Measurements from ENCODE around the gene KIF1B. TPM values are rescaled to one million over a fixed set of nuclear protein-coding genes. Genes with fewer than 3 reads are reported as not detected.

The KIF1B gene
- total and polyA plus RNA-seq, 10 of the 15 experiments (the other 5 are each of a cell fraction or from before 2014, with no cell fraction given): 2.1 to 16.5 (median 8.7) TPM

DNA sequence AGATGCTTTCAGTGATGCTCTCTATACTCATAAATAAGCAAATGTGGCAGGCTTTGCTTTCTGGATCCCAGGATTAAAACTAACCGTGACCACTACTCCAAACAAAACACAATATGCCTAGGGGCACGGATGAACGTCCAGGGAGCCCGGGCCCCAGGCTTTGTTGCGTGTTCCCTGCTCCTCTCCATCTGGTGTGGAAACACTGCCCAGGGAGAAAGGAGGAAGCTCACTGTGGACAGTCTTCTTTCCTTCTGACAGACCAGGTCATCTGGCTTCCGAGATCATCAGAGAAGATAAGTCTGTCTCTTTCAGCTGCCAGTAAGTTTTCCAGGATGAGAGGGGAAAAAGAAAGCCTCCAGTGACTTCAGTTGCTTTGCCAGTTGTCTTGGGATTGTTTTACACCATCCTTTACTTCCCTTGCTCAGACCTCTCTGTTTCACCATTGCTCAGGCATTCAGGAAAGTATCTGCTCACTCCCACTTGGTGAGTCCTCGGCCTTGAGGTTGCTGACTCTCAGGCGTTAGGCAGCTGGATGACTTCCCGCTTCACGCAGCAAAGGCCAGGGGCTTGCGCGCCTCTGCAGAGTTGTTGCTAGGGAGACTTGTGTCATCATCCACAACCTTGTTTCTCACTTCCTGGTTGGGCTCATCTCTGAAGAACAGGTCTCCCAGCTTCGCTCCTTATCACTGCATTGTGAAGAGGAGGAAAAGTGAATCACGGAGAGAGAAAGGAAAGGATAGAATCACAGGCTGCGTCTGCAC, 167.9 kb downstream of the KIF1B start:
- Histone ChIP-seq H2AFZ (ENCODE audit: control insufficient read depth, low read depth, low read length) (no peak overlapping the region), H3K4me2 (ENCODE audit: control insufficient read depth, insufficient read depth) (no peak overlapping the region), H3K36me3 (ENCODE audit: control insufficient read depth in 2 of 2, insufficient read depth in 2 of 2, low read length in 1 of 2) (peaks cover 2% of the 10 kb centered on the region in 2 experiments; a peak in 1 of 4 replicates), H3K27ac (ENCODE audit: control insufficient read depth, insufficient read depth) (no peak overlapping the region), H3K4me3 (no peak overlapping the region), H4K20me1 (ENCODE audit: control insufficient read depth, insufficient read depth) (no peaks in the 10 kb centered on the region), H3K9me3 (replicated peaks; ENCODE audit: control insufficient read depth, insufficient read depth, low read length) (no peaks in the 10 kb centered on the region), H3K4me1 (ENCODE audit: control insufficient read depth, insufficient read depth, low read length) (peaks cover 6% of the 10 kb centered on the region), H3K79me2 (ENCODE audit: control insufficient read depth, insufficient read depth, low read length) (no peaks in the 10 kb centered on the region), H3K9ac (ENCODE audit: control insufficient read depth, insufficient read depth, low read length) (no peak overlapping the region), H3K27me3 (replicated peaks in 1 of 2; ENCODE audit: control insufficient read depth in 2 of 2, insufficient read depth in 2 of 2, low read length in 1 of 2) (no peaks in the 10 kb centered on the region)
- ATAC-seq (no peak; the same call in 2 of the 3 replicates), FAIRE-seq (no peak), DNase-seq (ENCODE audit: low read depth, low spot score) (no peak)
- intact Hi-C loops (cut with micrococcal nuclease; ENCODE audit: unreplicated experiment) (no loop called here), in situ Hi-C loops (cut with MboI) (no loop called here)
- ChIA-PET POLR2A (no interaction called here), CTCF (interaction anchor here (0.6 to 3.3 kb wide), 14 partner anchors 9 to 614 kb away, joined by 3 to 13 read pairs (median 6); partner anchors contain the start of genes CENPS, KIF1B and PGD), SMC1A (ENCODE audit: uncharacterized antibody, unreplicated experiment) (interaction anchor here (0.6 to 1.8 kb wide), 5 partner anchors 9 to 253 kb away, joined by 3 to 7 read pairs (median 3); partner anchors contain the start of gene PGD), RAD21 (ENCODE audit: unreplicated experiment) (interaction anchor here (0.8 to 1.3 kb wide), 4 partner anchors 21 to 168 kb away, joined by 3 to 11 read pairs (median 4); partner anchors contain the start of genes CENPS, KIF1B and PGD)
- 68% methylated on average over 15 of the region's 15 CpGs for WGBS (ENCODE audit: insufficient coverage, insufficient replicate concordance, low lambda C conversion rate, missing lambda C conversion rate)
- TF ChIP-seq POLR2AphosphoS5 (IDR thresholded peaks at IDR 0.05; ENCODE audit: low read length) (no peak), CREM (IDR thresholded peaks at IDR 0.05; ENCODE audit: low read depth) (0 out of 2 replicates have a peak, but pooled peaks have one; percentile 25), CREB1 (IDR thresholded peaks at IDR 0.05; ENCODE audit: low read depth) (0 out of 2 replicates have a peak, but pooled peaks have one; percentile 27), SRF (IDR thresholded peaks at IDR 0.05; ENCODE audit: low read depth in 2 of 2, low read length in 2 of 2) (no peak), CBX5 (IDR thresholded peaks at IDR 0.05; ENCODE audit: low read depth) (no peak), SIX5 (IDR thresholded peaks at IDR 0.05; ENCODE audit: low read depth, low read length, severe bottlenecking) (no peak)
- BruUV-seq (replicated peaks): TSS peak; percentile 36
